Ectodermal cell (in vitro differentiated cells): ENCODE measurements around the gene CA12.

Experiments used
- H3K27ac ChIP-seq: 2 replicates; pipeline ENCODE4 v1.7.0; 2013; ENCODE audit warnings: mild to moderate bottlenecking, low read depth, low read length; ENCODE audit not compliant: insufficient read depth, poor library complexity, severe bottlenecking
- H3K27me3 ChIP-seq: 2 replicates; pipeline ENCODE4 v1.7.0; 2013; ENCODE audit warnings: mild to moderate bottlenecking, low read length; ENCODE audit not compliant: insufficient read depth, control insufficient read depth, poor library complexity, severe bottlenecking
- H3K36me3 ChIP-seq: one replicate; pipeline ENCODE4 v1.7.0; 2013; ENCODE audit warnings: low read length; ENCODE audit not compliant: control insufficient read depth, insufficient read depth
- H3K4me1 ChIP-seq: one replicate; pipeline ENCODE4 v1.7.0; 2013; ENCODE audit warnings: low read length; ENCODE audit not compliant: control insufficient read depth, insufficient read depth
- H3K4me3 ChIP-seq: 2 replicates; pipeline ENCODE4 v1.7.0; 2013; ENCODE audit warnings: low read depth, low read length, control low read depth; ENCODE audit not compliant: insufficient read depth
- H3K9me3 ChIP-seq: 2 replicates; pipeline ENCODE4 v1.7.0; 2013; ENCODE audit warnings: mild to moderate bottlenecking, low read length, moderate library complexity; ENCODE audit not compliant: control insufficient read depth
- WGBS, 2 experiments: methylation state at CpG; one replicate each; pipeline ENCODE4 v1.1.7; 2013; ENCODE audit warnings: missing lambda C conversion rate in 2 of 2; 5-methylcytosine and 5-hydroxymethylcytosine counted together

The CA12 gene

DNA sequence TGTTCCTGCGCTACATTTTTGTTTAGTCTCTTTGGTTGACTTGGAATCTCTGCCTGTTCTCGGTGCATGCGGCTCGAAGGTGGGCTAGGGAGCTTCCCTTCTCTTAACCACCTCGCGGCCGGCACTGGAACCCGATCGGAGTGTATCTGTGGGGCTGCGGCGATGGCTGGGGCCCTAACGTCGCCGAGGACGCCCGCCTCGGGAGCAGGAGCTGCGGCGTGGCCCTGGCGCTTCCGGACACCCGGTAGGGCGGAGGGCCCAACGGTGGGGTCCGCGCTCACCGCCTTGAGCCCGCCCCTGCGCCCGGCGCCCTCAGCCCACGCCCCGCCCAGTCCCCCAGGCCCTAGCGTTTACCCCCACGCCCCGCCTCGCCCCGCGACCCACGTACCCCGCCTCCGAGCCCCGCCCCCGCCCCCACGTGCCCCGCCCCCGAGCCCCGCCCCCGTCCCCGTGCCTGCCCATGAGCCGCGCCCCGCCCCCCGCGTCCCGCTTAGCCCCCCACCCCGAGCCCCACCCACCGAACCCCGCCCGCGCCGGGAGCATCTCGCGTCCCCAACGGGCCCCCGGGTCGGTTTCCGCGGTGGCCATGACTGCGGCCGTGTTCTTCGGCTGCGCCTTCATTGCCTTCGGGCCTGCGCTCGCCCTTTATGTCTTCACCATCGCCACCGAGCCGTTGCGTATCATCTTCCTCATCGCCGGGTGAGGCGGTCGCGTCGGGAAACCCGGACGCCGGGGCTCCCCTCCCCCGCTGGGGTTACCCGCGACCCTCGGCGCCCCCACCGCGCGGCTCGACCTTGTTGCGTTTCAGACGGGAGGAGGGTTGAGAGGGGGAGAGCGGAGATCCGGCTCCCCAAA lies 104.4 kb downstream of the CA12 start, which contains the start of gene APH1B:
TSS of gene APH1B (plus strand) at position 568 of the 855 bp plus-strand sequence. CDS start at position 587, 19 bp downstream.
- Histone ChIP-seq H3K36me3 (no peaks in the 10 kb centered on the region), H3K9me3 (no peaks in the 10 kb centered on the region), H3K27ac (no peak within 1 kb of the TSS), H3K27me3 (peaks cover 23% of the 10 kb centered on the region), H3K4me3 (peak within 1 kb of the TSS; percentile 54), H3K4me1 (peaks cover 6% of the 10 kb centered on the region)
- WGBS, 2 experiments: 0% methylated on average over 81 to 102 of the region's 102 CpGs

DNA sequence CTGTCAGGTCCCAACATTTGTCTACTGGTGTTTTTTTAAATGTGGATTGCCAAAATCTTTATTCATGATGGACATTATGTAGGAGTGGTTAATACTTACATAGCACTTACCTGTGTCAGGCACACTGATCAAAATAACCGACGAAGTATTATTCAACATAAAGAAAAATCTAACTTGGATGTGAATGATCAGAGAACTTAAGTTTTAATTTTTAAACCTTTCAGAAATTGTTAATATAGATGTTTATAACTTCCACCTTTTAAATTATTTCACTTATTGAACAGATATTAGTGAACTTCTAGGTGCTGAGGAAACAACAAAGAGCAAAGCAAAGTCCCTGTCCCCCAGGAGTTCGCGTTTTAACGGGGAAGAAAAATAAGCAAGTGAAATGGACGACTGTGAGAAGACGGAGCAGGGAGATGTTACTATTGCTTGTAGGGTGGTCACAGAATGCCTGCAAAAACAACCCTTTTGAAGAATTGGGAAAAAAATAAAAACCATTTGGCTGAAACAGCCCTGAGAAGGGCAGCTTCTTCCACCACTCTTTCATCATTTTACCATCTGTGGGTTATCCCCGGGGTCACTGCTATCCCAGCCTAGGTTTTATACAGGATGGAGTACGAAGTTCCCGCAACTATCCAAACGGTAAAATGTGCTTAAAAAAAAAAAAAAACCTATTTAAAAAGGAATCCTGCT lies 105.2 kb downstream of the CA12 start:
- Histone ChIP-seq H3K4me3 (peak overlapping the region; percentile 54), H3K9me3 (no peaks in the 10 kb centered on the region), H3K27ac (no peak overlapping the region), H3K4me1 (peaks cover 6% of the 10 kb centered on the region), H3K36me3 (no peaks in the 10 kb centered on the region), H3K27me3 (peaks cover 23% of the 10 kb centered on the region)
- 10 to 12% methylated on average over 8 to 9 of the region's 11 CpGs for WGBS, 2 experiments

DNA sequence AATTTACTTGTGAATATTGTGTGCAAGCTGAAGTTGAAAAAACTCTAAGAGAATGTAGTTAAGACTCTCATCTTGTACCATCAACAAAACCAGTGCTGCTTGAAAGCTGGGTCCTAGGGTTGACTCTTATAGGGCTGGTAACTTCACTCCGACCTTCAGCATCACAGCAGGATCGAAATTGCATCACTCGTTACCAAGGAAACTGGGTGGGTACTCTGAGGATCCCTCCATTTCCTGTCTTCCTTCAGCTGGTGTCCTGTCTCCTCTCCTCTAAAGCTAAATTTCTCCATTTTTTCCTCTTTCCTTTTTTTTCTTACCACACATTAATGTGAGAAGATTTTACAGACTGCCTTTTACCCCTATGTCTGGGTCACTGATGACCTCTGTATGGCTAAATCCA lies 107.2 kb downstream of the CA12 start:
- no peaks in the 10 kb centered on the region for H3K36me3 ChIP-seq
- H3K9me3 ChIP-seq: no peaks in the 10 kb centered on the region
- H3K27me3 ChIP-seq: peaks cover 23% of the 10 kb centered on the region
- H3K4me1 ChIP-seq: peaks cover 6% of the 10 kb centered on the region
- H3K4me3 ChIP-seq: no peak overlapping the region
- no peak overlapping the region for H3K27ac ChIP-seq
- WGBS, 2 experiments: 63 to 75% methylated on average over 3 of the region's 3 CpGs
